ENCODE results near the gene TSPAN9.
A peak's percentile ranks its signal among the peaks of the same experiment; 100 is the strongest.

DNA sequence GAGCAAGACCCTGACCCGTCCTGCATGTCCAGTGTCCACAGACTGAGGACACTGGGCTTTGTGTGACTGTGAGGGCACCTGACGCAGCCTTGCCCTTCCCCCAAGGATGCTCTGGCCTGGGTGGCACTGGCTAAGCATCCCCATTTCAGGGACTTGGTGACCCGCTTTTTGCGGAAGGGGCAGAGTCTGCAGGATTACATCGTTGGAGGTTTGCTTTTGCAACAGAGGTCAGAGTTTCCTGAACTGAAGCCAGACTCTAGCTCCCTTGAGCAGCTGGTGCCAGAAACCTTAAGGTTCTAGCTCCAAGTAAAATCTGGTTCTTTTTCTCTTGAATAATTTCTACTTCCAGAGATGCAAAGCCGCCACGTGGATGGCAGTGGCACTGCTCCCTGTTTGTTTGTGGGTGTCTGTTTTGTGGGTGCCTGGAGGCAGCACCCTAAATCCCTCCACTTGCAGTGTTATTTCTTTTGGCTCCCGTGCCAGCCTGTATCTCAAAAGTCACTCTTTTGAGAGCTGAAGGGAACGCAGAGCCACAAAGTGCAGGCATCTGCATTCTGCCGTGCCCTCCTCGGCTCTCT is 184.7 kb downstream of the TSPAN9 start:
- no peak for TF ChIP-seq POLR2A (IDR thresholded peaks at IDR 0.05)
- TF ChIP-seq CTCF (IDR thresholded peaks at IDR 0.05), result peak in 3 of 12 donors; percentile 5 to 28 (median 9)

All from heart left ventricle (tissue), 13 donors.